ENCODE results near the gene RNF5. TPM values are rescaled to one million over a fixed set of nuclear protein-coding genes. Genes with fewer than 3 reads are reported as not detected.

Gene RNF5
- total RNA-seq, 2 donors from 2014 or later = 63.5 to 68.4 TPM

GRCh38 chr6:32163559-32164258 lies 14.5 kb upstream of the RNF5 start:
- Histone ChIP-seq H3K4me1 (ENCODE audit: control insufficient read depth in 1 of 2, low read depth in 2 of 2) (no peaks in the 10 kb centered on the region), H3K9me3 (no peaks in the 10 kb centered on the region), H3K27ac (no peak overlapping the region), H3K36me3 (peaks cover 16% of the 10 kb centered on the region), H3K27me3 (replicated peaks; ENCODE audit: insufficient read depth) (no peaks in the 10 kb centered on the region), H3K4me3 (no peak overlapping the region)
- ATAC-seq (ENCODE audit: insufficient number of reproducible peaks, low FRiP score, low read depth) (no peak), DNase-seq (ENCODE audit: low spot score) (no peak)
- no peak for TF ChIP-seq CTCF (IDR thresholded peaks at IDR 0.05)

GRCh38 chr6:32164295-32164694 lies 13.9 kb upstream of the RNF5 start, which contains the start of gene EGFL8:
Gene EGFL8, plus strand, starts transcription at chr6:32164595. Its CDS starts 1,571 bp downstream, at chr6:32166166.
- Histone ChIP-seq H3K9me3 (no peaks in the 10 kb centered on the region), H3K27ac (no peak within 1 kb of the TSS), H3K27me3 (replicated peaks; ENCODE audit: insufficient read depth) (no peaks in the 10 kb centered on the region), H3K4me3 (no peak within 1 kb of the TSS), H3K36me3 (peaks cover 19% of the 10 kb centered on the region), H3K4me1 (ENCODE audit: control insufficient read depth in 1 of 2, low read depth in 2 of 2) (no peaks in the 10 kb centered on the region)
- TF ChIP-seq CTCF (IDR thresholded peaks at IDR 0.05) = no peak
- ATAC-seq (ENCODE audit: insufficient number of reproducible peaks, low FRiP score, low read depth) (no peak), DNase-seq (ENCODE audit: low spot score) (no peak)

GRCh38 chr6:32166411-32167061 lies 11.7 kb upstream of the RNF5 start:
- DNase-seq (ENCODE audit: low spot score) (no peak), ATAC-seq (ENCODE audit: insufficient number of reproducible peaks, low FRiP score, low read depth) (no peak)
- Histone ChIP-seq H3K4me3 (no peak overlapping the region), H3K36me3 (peaks cover 28% of the 10 kb centered on the region), H3K4me1 (ENCODE audit: control insufficient read depth in 1 of 2, low read depth in 2 of 2) (no peaks in the 10 kb centered on the region), H3K27ac (no peak overlapping the region), H3K9me3 (no peaks in the 10 kb centered on the region), H3K27me3 (replicated peaks; ENCODE audit: insufficient read depth) (no peaks in the 10 kb centered on the region)
- no peak for TF ChIP-seq CTCF (IDR thresholded peaks at IDR 0.05)

GRCh38 chr6:32167154-32167760 lies 10.9 kb upstream of the RNF5 start:
- Histone ChIP-seq H3K27me3 (replicated peaks; ENCODE audit: insufficient read depth) (no peaks in the 10 kb centered on the region), H3K4me3 (no peak overlapping the region), H3K9me3 (no peaks in the 10 kb centered on the region), H3K4me1 (ENCODE audit: control insufficient read depth in 1 of 2, low read depth in 2 of 2) (no peaks in the 10 kb centered on the region), H3K36me3 (peaks cover 28% of the 10 kb centered on the region), H3K27ac (no peak overlapping the region)
- DNase-seq (ENCODE audit: low spot score) = no peak
- no peak for ATAC-seq (ENCODE audit: insufficient number of reproducible peaks, low FRiP score, low read depth)
- no peak for TF ChIP-seq CTCF (IDR thresholded peaks at IDR 0.05)

- Histone ChIP-seq H3K27ac (no peak overlapping the region), H3K4me1 (ENCODE audit: control insufficient read depth in 1 of 2, low read depth in 2 of 2) (no peaks in the 10 kb centered on the region)
- ATAC-seq (ENCODE audit: insufficient number of reproducible peaks, low FRiP score, low read depth) = no peak
Measured at GRCh38 chr6:32167761-32168262, 10.4 kb upstream of the RNF5 start.

More at GRCh38 chr6:32167761-32168262, 10.4 kb upstream of the RNF5 start:
- Histone ChIP-seq H3K36me3 (peaks cover 28% of the 10 kb centered on the region), H3K4me3 (no peak overlapping the region), H3K27me3 (replicated peaks; ENCODE audit: insufficient read depth) (no peaks in the 10 kb centered on the region), H3K9me3 (no peaks in the 10 kb centered on the region)
- DNase-seq (ENCODE audit: low spot score) = no peak
- no peak for TF ChIP-seq CTCF (IDR thresholded peaks at IDR 0.05)
